ENCODE measurements around the gene MAK. TPM values are rescaled to one million over a fixed set of nuclear protein-coding genes. Genes with fewer than 3 reads are reported as not detected.
"Not testable (repeated sequence)": the region's sequence is repeated elsewhere in the genome, so short reads cannot be mapped to it uniquely, and the experiment has no call there.

MAK gene
- total RNA-seq, 2 donors from 2014 or later: 0.07 to 0.50 TPM

- H3K4me3 Mint-ChIP-seq: no peak overlapping the region
- no peaks in the 10 kb centered on the region for H3K4me1 Mint-ChIP-seq (ENCODE audit: low read depth in 2 of 2)
- H3K27me3 Mint-ChIP-seq: peaks cover 4 to 8% of the 10 kb centered on the region in 2 donors
- no peaks in the 10 kb centered on the region for H3K36me3 Mint-ChIP-seq
- ATAC-seq (no peak), DNase-seq (ENCODE audit: low spot score) (no peak)
- no peak overlapping the region for H3K27ac Mint-ChIP-seq
- no peaks in the 10 kb centered on the region for H3K9me3 Mint-ChIP-seq
Observed at GRCh38 chr6:10873374-10873773, 35.0 kb upstream of the MAK start.

GRCh38 chr6:10867952-10868351 lies 29.6 kb upstream of the MAK start:
- ATAC-seq (no peak), DNase-seq (ENCODE audit: low spot score) (no peak)
- H3K27me3 Mint-ChIP-seq: no peaks in the 10 kb centered on the region
- no peaks in the 10 kb centered on the region for H3K4me1 Mint-ChIP-seq (ENCODE audit: low read depth in 2 of 2)
- no peaks in the 10 kb centered on the region for H3K9me3 Mint-ChIP-seq
- H3K4me3 Mint-ChIP-seq: no peak overlapping the region
- H3K36me3 Mint-ChIP-seq: no peaks in the 10 kb centered on the region
- H3K27ac Mint-ChIP-seq: no peak overlapping the region

- H3K36me3 Mint-ChIP-seq; DNase-seq (ENCODE audit: low spot score); H3K27me3 Mint-ChIP-seq; H3K4me1 Mint-ChIP-seq (ENCODE audit: low read depth in 2 of 2); ATAC-seq; H3K4me3 Mint-ChIP-seq; H3K27ac Mint-ChIP-seq; H3K9me3 Mint-ChIP-seq: not testable (repeated sequence)
Observed at GRCh38 chr6:10866709-10867108, 28.4 kb upstream of the MAK start.

GRCh38 chr6:10863031-10863430 lies 24.7 kb upstream of the MAK start:
- H3K36me3 Mint-ChIP-seq; H3K27me3 Mint-ChIP-seq; H3K4me1 Mint-ChIP-seq (ENCODE audit: low read depth in 2 of 2); H3K9me3 Mint-ChIP-seq; H3K27ac Mint-ChIP-seq; DNase-seq (ENCODE audit: low spot score); H3K4me3 Mint-ChIP-seq; ATAC-seq: not testable (repeated sequence)

- Mint-ChIP-seq H3K4me1 (ENCODE audit: low read depth in 2 of 2) (no peaks in the 10 kb centered on the region), H3K27ac (no peak overlapping the region), H3K27me3 (no peaks in the 10 kb centered on the region), H3K4me3 (no peak overlapping the region), H3K36me3 (no peaks in the 10 kb centered on the region), H3K9me3 (no peaks in the 10 kb centered on the region)
- ATAC-seq (no peak), DNase-seq (ENCODE audit: low spot score) (no peak)
Observed at GRCh38 chr6:10862361-10862760, 24.0 kb upstream of the MAK start.

DNA sequence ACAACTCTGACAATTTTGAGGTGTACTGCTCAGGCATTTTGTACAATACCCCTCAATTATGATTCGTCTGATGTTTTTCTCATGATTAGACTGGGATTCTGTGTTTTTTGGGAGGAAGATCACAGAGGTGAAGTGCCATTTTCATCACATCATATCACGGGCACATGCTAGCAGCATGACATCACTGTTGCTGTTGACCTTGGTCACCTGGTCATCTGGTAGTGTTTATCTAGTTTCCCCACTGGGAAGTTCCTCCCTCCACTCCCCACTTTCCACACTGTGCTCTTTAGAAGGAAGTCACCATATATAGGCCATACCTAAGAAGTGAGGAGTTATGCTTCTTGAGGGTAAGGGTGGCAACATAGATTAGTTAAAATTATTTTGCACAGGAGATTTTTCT lies 22.7 kb upstream of the MAK start:
- H3K27ac Mint-ChIP-seq: no peak overlapping the region
- no peak for ATAC-seq
- H3K4me1 Mint-ChIP-seq (ENCODE audit: low read depth in 2 of 2): no peaks in the 10 kb centered on the region
- H3K9me3 Mint-ChIP-seq: no peaks in the 10 kb centered on the region
- no peak for DNase-seq (ENCODE audit: low spot score)
- no peak overlapping the region for H3K4me3 Mint-ChIP-seq
- peaks cover 3 to 6% of the 10 kb centered on the region in 2 donors for H3K27me3 Mint-ChIP-seq
- H3K36me3 Mint-ChIP-seq: no peaks in the 10 kb centered on the region

GRCh38 chr6:10857259-10857658 lies 18.9 kb upstream of the MAK start:
- Mint-ChIP-seq H3K27me3 (peaks cover 9 to 12% of the 10 kb centered on the region in 2 donors), H3K36me3 (peaks cover 9% of the 10 kb centered on the region), H3K4me3 (no peak overlapping the region), H3K27ac (no peak overlapping the region), H3K4me1 (ENCODE audit: low read depth in 2 of 2) (no peaks in the 10 kb centered on the region), H3K9me3 (peaks cover 7% of the 10 kb centered on the region)
- ATAC-seq (no peak), DNase-seq (ENCODE audit: low spot score) (no peak)

DNA sequence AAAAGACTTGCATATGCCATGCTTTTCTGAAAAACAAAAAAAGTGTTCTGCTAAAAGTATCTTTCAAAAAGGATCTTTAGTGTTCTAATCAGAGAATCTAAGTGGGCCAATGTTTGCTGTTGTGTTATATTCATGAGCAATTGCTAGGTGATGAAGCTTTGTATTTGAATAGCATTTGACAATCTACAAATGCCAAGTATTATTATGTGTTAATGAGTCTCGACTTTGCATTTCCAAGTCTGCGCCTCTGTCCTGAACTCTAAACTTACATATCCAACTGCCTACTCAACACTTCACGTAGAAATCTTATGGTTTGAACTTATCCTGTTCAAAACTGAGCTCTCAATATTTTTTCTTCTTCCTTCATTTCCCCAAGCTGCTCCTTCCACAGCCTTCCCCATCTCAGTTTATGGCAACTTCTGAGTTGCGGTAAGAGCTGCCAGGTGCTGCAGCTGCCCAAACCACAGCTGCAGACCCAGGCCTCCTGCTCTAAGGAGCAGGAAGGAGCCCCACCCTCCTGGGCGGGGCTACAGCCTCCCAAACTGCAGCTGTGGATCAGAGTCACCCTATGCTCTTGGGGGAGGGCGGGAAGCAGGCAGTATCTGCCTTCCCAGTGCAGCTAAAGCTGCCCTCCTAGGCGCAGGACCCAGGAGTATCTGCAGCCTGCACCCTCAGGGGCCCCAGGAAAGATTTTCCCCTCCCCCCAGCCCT lies 16.7 kb upstream of the MAK start:
- no peak overlapping the region for H3K27ac Mint-ChIP-seq
- peaks cover 9 to 12% of the 10 kb centered on the region in 2 donors for H3K27me3 Mint-ChIP-seq
- peaks cover 7% of the 10 kb centered on the region for H3K9me3 Mint-ChIP-seq
- no peaks in the 10 kb centered on the region for H3K4me1 Mint-ChIP-seq (ENCODE audit: low read depth in 2 of 2)
- peaks cover 9% of the 10 kb centered on the region for H3K36me3 Mint-ChIP-seq
- DNase-seq (ENCODE audit: low spot score) (no peak), ATAC-seq (no peak)
- H3K4me3 Mint-ChIP-seq: no peak overlapping the region

DNA sequence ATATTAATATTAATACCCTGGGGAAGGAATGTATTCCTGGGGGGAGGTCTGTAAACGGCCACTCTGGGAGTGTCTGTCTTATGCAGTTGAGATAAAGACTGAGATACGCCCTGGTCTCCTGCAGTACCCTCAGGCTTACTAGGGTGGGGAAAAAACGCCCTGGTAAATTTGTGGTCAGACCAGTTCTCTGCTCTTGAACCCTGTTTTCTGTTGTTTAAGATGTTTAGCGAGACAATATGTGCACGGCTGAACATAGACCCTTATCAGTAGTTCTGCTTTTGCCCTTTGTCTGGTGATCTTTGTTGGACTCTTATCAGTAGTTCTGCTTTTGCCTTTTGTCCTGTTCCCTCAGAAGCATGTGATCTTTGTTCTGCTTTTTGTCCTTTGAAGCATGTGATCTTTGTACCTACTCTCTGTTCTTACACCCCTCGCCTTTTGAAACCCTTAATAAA lies 15.5 kb upstream of the MAK start:
- H3K4me3 Mint-ChIP-seq; H3K9me3 Mint-ChIP-seq; H3K27ac Mint-ChIP-seq; H3K4me1 Mint-ChIP-seq (ENCODE audit: low read depth in 2 of 2); H3K36me3 Mint-ChIP-seq; ATAC-seq; DNase-seq (ENCODE audit: low spot score): not testable (repeated sequence)
- peaks cover 12% of the 10 kb centered on the region in 2 donors for H3K27me3 Mint-ChIP-seq

DNA sequence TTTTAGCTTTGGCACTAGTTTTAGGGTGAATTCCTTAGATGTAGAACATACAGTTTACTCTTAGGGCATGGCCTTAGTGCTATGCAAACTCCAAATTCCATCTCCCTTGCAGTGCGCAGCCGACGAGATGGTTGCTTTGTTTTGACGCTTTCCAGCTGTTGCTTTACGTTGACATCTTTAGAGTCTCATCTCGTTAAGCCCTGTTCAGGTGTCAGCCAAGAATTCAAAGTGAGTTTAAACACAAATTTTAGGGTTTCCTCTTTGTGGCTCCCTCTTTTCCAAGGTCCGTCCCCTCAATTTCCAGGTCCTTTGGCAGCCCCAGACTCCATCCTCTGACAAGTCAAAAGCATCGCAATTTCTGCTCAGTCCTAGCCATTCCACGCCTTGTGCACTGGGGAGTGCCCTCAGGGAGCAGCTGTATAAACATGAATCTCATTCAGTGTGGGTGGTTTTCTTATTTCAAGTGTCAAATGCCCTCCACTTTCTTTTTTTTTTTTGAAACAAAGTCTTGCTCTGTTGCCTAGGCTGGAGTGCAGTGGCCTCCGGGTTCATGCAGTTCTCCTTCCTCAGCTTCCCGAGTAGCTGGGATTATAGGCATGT lies 14.1 kb upstream of the MAK start:
- Mint-ChIP-seq H3K4me1 (ENCODE audit: low read depth in 2 of 2) (no peaks in the 10 kb centered on the region), H3K4me3 (no peak overlapping the region), H3K36me3 (peaks cover 9% of the 10 kb centered on the region), H3K9me3 (peaks cover 7% of the 10 kb centered on the region), H3K27me3 (peaks cover 12% of the 10 kb centered on the region in 2 donors), H3K27ac (no peak overlapping the region)
- no peak for ATAC-seq
- no peak for DNase-seq (ENCODE audit: low spot score)

DNA sequence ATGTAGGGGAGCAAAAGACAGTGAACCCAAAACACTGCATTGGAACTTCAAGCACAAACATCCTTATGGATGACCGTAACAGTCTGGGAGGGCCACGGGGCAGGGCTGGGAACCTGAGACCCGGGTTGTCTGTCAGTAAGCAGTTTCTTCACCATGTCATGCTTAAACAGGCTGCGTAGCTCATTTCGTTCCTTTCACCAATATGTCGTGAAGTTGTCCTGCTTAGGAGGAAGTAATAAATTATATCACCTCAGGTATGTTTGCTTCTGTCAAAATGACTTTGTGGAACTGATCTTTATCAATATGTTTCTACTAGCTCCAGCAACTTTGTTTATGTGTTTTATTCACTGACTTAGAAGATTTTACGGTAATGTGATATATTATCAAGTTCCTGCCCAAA lies 12.4 kb upstream of the MAK start:
- no peak overlapping the region for H3K4me3 Mint-ChIP-seq
- ATAC-seq (no peak), DNase-seq (ENCODE audit: low spot score) (no peak)
- H3K9me3 Mint-ChIP-seq: peaks cover 7% of the 10 kb centered on the region
- no peaks in the 10 kb centered on the region for H3K4me1 Mint-ChIP-seq (ENCODE audit: low read depth in 2 of 2)
- H3K27ac Mint-ChIP-seq: no peak overlapping the region
- H3K27me3 Mint-ChIP-seq: peaks cover 6 to 9% of the 10 kb centered on the region in 2 donors
- H3K36me3 Mint-ChIP-seq: peaks cover 9% of the 10 kb centered on the region

DNA sequence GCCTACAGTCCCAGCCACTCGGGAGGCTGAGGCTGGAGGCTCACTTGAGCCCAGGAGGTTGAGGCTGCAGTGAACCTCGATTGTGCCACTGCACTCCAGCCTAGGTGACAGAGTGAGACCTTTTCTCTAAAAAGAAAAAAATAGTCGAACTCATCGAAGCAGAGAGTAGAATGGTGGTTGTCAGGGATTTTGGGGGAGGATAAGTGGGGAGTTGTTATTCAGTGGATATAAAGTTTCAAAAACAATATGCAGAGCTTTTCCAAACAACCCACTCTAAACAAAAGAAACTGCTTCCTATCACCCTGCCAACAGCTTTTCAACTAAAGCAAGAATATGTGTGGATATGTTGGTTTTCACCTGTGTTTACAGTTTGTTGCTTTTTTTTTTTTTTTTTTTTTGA lies 11.6 kb upstream of the MAK start:
- Mint-ChIP-seq H3K27ac (no peak overlapping the region), H3K4me1 (ENCODE audit: low read depth in 2 of 2) (no peaks in the 10 kb centered on the region), H3K27me3 (peaks cover 6 to 9% of the 10 kb centered on the region in 2 donors), H3K4me3 (no peak overlapping the region), H3K36me3 (peaks cover 9% of the 10 kb centered on the region), H3K9me3 (peaks cover 7% of the 10 kb centered on the region)
- ATAC-seq (no peak), DNase-seq (ENCODE audit: low spot score) (no peak)

GRCh38 chr6:10847684-10848083 lies 9.3 kb upstream of the MAK start:
- Mint-ChIP-seq H3K9me3 (no peaks in the 10 kb centered on the region), H3K27me3 (peaks cover 8 to 11% of the 10 kb centered on the region in 2 donors), H3K36me3 (no peaks in the 10 kb centered on the region), H3K4me1 (ENCODE audit: low read depth in 2 of 2) (no peaks in the 10 kb centered on the region), H3K27ac (no peak overlapping the region), H3K4me3 (no peak overlapping the region)
- ATAC-seq (no peak), DNase-seq (ENCODE audit: low spot score) (no peak)

DNA sequence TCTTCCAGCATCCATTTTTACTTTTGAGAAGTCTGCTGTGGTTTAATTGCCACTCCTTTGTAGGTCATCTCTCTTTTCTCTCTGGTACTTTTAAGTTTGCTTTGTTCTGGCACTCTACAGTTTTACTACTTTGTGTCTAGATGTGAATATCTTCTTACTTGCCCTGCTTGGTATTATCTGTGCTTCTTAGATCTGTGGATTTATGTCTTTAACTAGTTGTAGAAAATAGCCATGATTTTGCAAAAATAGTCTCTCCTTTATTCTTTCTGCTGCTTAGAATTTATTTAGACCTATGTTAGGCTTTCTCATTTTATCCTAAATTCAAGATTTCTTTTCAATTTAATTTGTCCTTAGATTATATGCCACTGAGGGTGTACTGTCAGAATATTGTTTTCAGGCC lies 5.2 kb upstream of the MAK start:
- Mint-ChIP-seq H3K9me3 (no peaks in the 10 kb centered on the region), H3K4me3 (no peak overlapping the region), H3K27ac (no peak overlapping the region), H3K27me3 (peaks cover 25 to 34% of the 10 kb centered on the region in 2 donors), H3K4me1 (ENCODE audit: low read depth in 2 of 2) (peaks cover 8 to 10% of the 10 kb centered on the region in 2 donors), H3K36me3 (no peaks in the 10 kb centered on the region)
- ATAC-seq: no peak
- DNase-seq (ENCODE audit: low spot score): no peak

All from natural killer cell treated with Interleukin-12 subunit alpha and Interleukin-12 subunit beta and Interleukin-15 and Interleukin-18, amount 100 ng/mL, for 72 hours (primary cell).